GM19351 (cell line): ENCODE data around the gene TGFBR3.
"Not testable (repeated sequence)": the region's sequence is repeated elsewhere in the genome, so short reads cannot be mapped to it uniquely, and the experiment has no call there.

Source experiments
- ATAC-seq: cut with Tn5 transposase; IDR thresholded peaks from one replicate; pipeline ENCODE4 v1.9.1; 2021; ENCODE audit warnings: mild to moderate bottlenecking, moderate library complexity; ENCODE audit not compliant: unreplicated experiment

The TGFBR3 gene

GRCh38 chr1:91666651-91667050, 219.3 kb downstream of the TGFBR3 start:
- not testable (repeated sequence) for ATAC-seq

DNA sequence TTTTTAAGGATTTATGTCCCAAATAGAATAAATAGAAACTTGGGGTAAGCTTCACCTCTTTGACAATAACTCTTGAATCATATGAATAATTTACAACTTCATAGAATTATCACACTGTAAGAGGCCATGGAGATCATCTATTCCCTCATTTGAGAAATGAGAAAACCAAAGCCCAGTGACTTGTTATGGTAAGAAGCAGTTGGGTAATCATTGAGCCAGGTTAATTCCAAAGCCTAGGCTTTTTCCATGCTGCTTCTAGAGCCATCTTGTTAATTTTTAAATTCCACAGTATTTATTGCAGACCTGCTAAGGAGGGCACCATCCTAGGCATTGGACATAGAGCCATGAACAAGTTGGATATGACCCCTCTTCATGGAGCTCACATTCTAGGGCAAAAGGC, 224.8 kb downstream of the TGFBR3 start:
- no peak for ATAC-seq

- ATAC-seq: no peak
Measured at GRCh38 chr1:91660708-91661107, 225.2 kb downstream of the TGFBR3 start.

GRCh38 chr1:91655912-91656449, 230.0 kb downstream of the TGFBR3 start:
- ATAC-seq: no peak

- peak; percentile 81 for ATAC-seq
Measured at GRCh38 chr1:91653183-91653582, 232.8 kb downstream of the TGFBR3 start.

GRCh38 chr1:91651661-91652071, 234.3 kb downstream of the TGFBR3 start:
- ATAC-seq: no peak

DNA sequence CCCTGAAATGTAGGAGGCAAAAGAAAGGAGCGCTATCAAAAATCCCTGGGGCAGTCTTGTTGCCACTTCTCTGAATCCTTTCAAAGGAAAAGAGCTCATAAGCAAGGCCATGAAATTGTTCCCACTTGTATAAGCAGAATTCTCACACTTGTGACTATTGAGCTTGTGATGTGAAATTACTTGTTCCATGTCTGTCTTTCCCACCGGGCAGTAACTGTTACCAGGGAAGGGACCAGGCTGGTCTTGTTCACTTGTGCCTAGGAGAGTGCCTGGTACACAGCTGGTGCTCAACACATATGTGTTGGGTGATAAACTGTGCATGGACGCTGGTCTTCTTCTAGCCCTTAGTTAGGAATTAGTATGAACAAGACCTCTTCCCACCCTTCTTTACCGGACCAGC, 234.7 kb downstream of the TGFBR3 start:
- no peak for ATAC-seq

DNA sequence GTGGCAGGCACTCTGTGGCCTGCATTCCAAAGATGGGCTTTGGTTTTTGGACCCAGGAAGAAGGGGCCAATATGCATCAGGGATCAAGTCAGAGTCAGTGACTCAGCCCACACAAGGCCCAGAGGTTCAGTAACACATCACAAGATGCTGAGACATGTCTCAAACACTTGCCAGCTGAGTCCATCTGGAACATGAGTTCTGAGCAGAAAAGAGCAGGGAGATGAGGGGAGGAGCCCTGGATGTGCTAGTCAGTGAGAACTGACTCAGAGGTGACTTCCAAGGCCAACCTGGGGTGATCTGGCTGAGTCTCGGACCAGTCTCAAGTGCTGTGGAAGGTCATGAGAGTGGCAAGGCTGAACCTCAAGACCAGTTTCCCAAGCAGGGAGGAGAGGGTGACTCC, 235.2 kb downstream of the TGFBR3 start:
- ATAC-seq: no peak

- no peak for ATAC-seq
Measured at GRCh38 chr1:91647061-91647460, 238.9 kb downstream of the TGFBR3 start.

DNA sequence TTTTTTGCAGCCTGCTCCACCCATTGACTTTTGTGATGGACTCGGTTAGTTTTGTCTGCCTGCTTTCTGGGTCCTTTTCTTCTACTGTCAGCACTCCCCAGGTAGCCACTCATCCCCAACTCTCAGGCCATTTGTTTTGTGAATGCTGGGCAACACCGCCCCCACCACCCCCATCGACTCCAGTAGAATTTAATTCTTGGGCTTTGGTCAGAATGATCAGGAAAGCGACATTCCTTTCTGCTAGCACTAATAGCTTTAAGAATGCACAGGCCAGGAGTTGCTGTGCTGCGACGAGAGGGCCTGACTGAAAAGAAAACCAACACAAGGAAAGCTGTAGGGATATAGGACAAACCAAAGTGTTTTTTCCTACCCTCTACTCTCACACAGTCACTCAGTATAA, 240.9 kb downstream of the TGFBR3 start:
- ATAC-seq: no peak

DNA sequence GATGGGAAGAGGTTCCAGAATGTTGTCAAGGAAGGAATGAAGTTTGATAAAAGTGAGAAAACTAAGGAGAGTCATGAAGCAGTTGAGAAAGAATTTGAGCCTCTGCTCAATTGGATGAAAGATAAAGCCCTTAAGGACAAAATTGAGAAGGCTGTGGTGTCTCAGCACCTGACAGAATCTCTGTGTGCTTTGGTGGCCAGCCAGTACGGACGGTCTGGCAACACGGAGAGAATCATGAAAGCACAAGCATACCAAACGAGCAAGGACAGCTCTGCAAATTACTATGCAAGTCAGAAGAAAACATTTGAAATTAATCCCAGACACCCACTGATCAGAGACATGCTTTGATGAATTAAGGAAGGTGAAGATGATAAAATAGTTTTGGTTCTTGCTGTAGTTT, 242.5 kb downstream of the TGFBR3 start:
- ATAC-seq: no peak

- no peak for ATAC-seq
Measured at GRCh38 chr1:91640877-91641526, 244.9 kb downstream of the TGFBR3 start.

GRCh38 chr1:91637539-91637994, 248.4 kb downstream of the TGFBR3 start:
- ATAC-seq: no peak

DNA sequence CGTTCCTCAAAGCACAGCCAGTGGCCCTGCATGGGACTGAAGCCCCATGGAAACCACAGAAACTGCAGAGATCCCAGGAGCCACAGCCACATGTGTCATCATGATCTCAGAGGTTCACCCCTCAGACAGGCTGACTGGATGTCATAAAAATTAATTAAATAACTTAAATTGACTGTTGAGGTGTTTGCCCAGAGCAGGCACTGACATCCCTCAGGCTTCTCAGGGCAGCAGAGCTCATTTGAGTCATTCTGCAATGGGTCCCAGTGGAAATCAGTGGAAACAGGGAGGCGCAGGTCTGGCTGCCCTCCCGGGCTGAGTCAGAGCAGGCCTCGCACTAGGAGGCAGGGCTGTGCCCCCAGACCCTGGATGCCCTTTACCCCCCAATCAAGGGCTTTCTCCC, 250.2 kb downstream of the TGFBR3 start:
- no peak for ATAC-seq

GRCh38 chr1:91633438-91633837, 252.5 kb downstream of the TGFBR3 start:
- ATAC-seq: no peak

DNA sequence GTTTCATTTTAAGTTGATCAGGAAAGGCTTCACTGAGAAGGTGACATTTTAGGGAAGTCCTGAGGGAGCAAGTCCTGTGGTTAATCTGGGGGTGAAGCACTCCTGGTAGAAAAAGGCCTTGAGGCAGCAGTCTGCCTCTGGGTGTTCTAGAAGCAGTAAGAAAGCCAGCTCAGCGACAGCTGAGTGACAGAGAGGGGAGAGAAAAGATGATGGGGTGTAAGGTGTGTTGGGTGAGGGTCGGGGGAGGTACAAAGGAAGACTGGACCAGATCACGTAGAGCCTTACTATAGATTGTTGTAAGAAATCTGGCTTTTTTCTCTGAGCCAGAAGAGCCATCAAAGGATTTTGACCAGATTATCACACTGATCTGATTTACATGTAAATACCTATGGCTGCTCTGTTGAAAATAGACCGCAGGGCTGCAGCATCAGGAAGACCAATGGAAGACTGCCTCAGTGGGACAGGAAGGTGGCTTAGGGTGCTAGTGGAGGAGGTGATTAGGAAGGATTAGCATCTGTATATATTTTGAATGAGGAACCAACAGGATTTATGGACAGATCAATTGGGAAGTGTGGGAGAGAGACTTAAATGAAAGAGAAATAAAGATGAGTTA, 254.1 kb downstream of the TGFBR3 start:
- no peak for ATAC-seq

DNA sequence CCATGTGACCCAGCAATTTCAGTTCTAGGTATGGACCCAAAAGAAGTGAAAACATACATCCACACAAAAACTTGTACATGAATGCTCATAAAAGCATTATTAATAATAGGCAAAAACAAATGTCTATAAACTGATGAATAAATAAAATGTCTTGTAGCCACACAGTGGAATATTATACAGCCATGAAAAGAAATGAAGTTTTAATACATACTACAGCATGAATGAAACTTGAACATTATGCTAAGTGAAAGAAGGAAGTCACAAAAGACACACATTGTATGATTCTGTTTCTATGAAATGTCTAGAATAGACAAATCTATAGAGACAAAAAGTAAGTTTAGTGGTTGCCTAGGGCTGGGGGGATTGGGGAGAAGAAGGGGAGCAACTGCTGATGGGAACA, 255.1 kb downstream of the TGFBR3 start:
- ATAC-seq: no peak
